Measurements from ENCODE around the gene TFE3.

- TF ChIP-seq POLR2A (IDR thresholded peaks at IDR 0.05; ENCODE audit: low read depth, low read length), result no peak
- TF ChIP-seq POLR2AphosphoS5 (IDR thresholded peaks at IDR 0.05; ENCODE audit: low read depth, low read length), result no peak
Measured at GRCh38 chrX:49059681-49060085, 16.5 kb upstream of the TFE3 start.

Measured in GM12892 (cell line).